Left lung (tissue), 10 donors: Measurements from ENCODE around the gene SOX4. TPM values are rescaled to one million over a fixed set of nuclear protein-coding genes. Genes with fewer than 3 reads are reported as not detected.

Experiments used
- ATAC-seq: fragments of 200-7000 bp; cut with Tn5 transposase; one replicate; pipeline ENCODE4 v1.9.1; 2020; ENCODE audit warnings: moderate library complexity
- DNase-seq, 4 donors: peaks; one replicate each; pipeline ENCODE4 v3.0.0-alpha.2; 2013 to 2020
- H3K27ac ChIP-seq, 2 donors: fragments of 200-600 bp; sonication (generic) in 1 of 2; one replicate each; pipeline versions ENCODE4 v1.5.0 to v1.8.0; 2020 to 2021
- H3K27me3 ChIP-seq, 2 donors: fragments of 200-600 bp; sonication (generic) in 1 of 2; one replicate each; pipeline versions ENCODE4 v1.5.0 to v1.8.0; 2020 to 2021
- H3K36me3 ChIP-seq, 2 donors: fragments of 200-600 bp; sonication (generic) in 1 of 2; one replicate each; pipeline versions ENCODE4 v1.5.0 to v1.8.0; 2020 to 2021
- H3K4me1 ChIP-seq, 2 donors: fragments of 200-600 bp; one replicate each; pipeline ENCODE4 v1.8.0; 2021
- H3K4me3 ChIP-seq, 2 donors: fragments of 200-600 bp; sonication (generic) in 1 of 2; one replicate each; pipeline versions ENCODE4 v1.5.0 to v1.8.0; 2020 to 2021; ENCODE audit warnings: mild to moderate bottlenecking in 1 of 2
- H3K9me3 ChIP-seq, 2 donors: fragments of 200-600 bp; sonication (generic) in 1 of 2; one replicate each; pipeline versions ENCODE4 v1.5.0 to v1.8.0; 2020 to 2021
- intact Hi-C, 2 donors: fragments of 100-400 bp; cut with DNase I; formaldehyde crosslinking; loops; one replicate each; pipeline versions ENCODE4 v1.11.2 to v1.14.2; 2022
- polyA plus RNA-seq, 6 donors: library from polyadenylated mRNA; unstranded; fragments of 120-200 nt; gene quantifications; one replicate each; pipeline ENCODE4 v1.2.1, GENCODE V29; 2013; ENCODE audit not compliant: insufficient read length in 6 of 6
- total RNA-seq, 2 donors: library from RNA; stranded (reverse); fragmentation: NEBNext Ultra II Directional; extraction: Animal tissue kit (Norgen Biotek cat#: 25700); gene quantifications; one replicate each; pipeline ENCODE4 v1.2.1, GENCODE V29; 2021
- TF ChIP-seq, protein P1 (sequence below), 2 donors: fragments of 200-600 bp; sonication (generic) in 1 of 2; IDR thresholded peaks; one replicate each; pipeline versions ENCODE4 v1.5.0 to v1.8.0; 2021; ENCODE audit warnings: antibody characterized with exemption in 2 of 2
- donor health status: DM: no; HTN: yes; CAD: no.
- donor health status: DM: no; HTN: no; CAD: no.

The SOX4 gene
- total and polyA plus RNA-seq, 8 donors = 23.4 to 119 (median 101) TPM

DNA sequence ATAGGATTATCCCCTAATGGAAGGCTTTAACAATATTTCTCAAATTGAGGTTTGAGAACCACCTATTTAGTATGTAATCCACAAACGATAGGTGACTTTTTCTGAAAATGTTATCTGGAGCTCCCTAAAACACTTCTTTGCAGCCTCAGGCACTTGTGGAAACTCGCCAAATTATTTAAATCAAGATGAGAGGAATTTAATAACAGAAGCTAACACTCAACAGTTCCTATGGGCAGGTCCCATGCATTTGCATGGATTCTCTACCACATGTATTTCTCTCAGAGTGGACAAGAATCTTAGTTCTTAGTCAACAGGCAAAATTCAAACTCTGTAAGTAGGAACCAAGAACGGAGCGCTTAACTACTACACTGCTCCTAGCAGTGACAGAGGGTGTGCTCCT lies 20.7 kb downstream of the SOX4 start:
- Histone ChIP-seq H3K9me3 (no peaks in the 10 kb centered on the region), H3K4me1 (peaks cover 0 to 13% of the 10 kb centered on the region in 2 donors), H3K4me3 (no peak overlapping the region), H3K27me3 (no peaks in the 10 kb centered on the region), H3K36me3 (no peaks in the 10 kb centered on the region), H3K27ac (no peak overlapping the region)
- ATAC-seq = no peak
- TF ChIP-seq, protein P1, sequence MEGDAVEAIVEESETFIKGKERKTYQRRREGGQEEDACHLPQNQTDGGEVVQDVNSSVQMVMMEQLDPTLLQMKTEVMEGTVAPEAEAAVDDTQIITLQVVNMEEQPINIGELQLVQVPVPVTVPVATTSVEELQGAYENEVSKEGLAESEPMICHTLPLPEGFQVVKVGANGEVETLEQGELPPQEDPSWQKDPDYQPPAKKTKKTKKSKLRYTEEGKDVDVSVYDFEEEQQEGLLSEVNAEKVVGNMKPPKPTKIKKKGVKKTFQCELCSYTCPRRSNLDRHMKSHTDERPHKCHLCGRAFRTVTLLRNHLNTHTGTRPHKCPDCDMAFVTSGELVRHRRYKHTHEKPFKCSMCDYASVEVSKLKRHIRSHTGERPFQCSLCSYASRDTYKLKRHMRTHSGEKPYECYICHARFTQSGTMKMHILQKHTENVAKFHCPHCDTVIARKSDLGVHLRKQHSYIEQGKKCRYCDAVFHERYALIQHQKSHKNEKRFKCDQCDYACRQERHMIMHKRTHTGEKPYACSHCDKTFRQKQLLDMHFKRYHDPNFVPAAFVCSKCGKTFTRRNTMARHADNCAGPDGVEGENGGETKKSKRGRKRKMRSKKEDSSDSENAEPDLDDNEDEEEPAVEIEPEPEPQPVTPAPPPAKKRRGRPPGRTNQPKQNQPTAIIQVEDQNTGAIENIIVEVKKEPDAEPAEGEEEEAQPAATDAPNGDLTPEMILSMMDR (IDR thresholded peaks at IDR 0.05) = no peak
- no peak for DNase-seq
- intact Hi-C loops = no loop called here

DNA sequence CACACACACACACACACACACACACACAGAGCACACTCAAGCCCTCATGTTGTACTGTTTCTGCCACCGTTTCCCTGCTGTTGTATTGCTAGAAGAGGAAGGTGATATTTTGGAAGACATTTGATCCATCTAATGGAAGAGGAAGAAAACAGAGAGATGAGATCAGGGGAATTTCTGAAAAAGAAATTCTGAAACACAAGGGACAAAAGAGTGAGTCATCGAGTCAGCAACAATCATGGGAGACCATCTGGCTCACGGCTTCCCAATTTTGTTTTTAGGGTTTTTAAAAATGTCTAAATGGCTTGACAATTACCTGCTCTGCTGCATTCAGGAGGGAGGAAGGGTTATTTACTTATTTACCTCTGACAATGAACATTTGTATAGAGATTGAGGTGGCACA lies 22.0 kb downstream of the SOX4 start:
- Histone ChIP-seq H3K4me1 (peaks cover 0 to 8% of the 10 kb centered on the region in 2 donors), H3K36me3 (no peaks in the 10 kb centered on the region), H3K9me3 (no peaks in the 10 kb centered on the region), H3K27ac (no peak overlapping the region), H3K4me3 (no peak overlapping the region), H3K27me3 (no peaks in the 10 kb centered on the region)
- ATAC-seq = no peak
- intact Hi-C loops = no loop called here
- DNase-seq = no peak
- TF ChIP-seq, protein P1 (IDR thresholded peaks at IDR 0.05) = no peak

- Histone ChIP-seq H3K4me1 (peaks cover 0 to 8% of the 10 kb centered on the region in 2 donors), H3K27ac (no peak overlapping the region), H3K36me3 (no peaks in the 10 kb centered on the region), H3K9me3 (no peaks in the 10 kb centered on the region), H3K27me3 (no peaks in the 10 kb centered on the region), H3K4me3 (no peak overlapping the region)
- DNase-seq = no peak
- TF ChIP-seq, protein P1 (IDR thresholded peaks at IDR 0.05) = no peak
- intact Hi-C loops = no loop called here
- no peak for ATAC-seq
Measured at GRCh38 chr6:21616005-21616404, 22.5 kb downstream of the SOX4 start.

DNA sequence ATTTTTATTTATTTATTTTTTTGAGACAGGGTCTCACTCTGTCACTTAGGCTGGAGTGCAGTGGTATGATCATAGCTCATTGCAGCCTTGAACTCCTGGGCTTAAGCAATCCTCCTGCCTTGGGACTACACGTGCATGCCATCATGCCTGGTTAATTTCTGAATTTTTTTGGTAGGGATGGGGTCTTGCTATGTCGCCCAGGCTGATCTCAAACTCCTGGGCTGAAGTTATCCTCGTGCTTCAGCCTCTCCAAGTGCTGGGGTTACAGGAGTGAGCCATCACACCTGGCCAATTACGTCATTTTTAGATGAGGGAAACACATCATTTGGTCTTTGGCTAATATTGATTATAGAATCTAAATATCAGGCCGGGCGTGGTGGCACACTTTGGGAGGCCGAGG lies 32.1 kb downstream of the SOX4 start:
- no peaks in the 10 kb centered on the region for H3K27me3 ChIP-seq
- no peaks in the 10 kb centered on the region for H3K36me3 ChIP-seq
- no peak overlapping the region for H3K27ac ChIP-seq
- intact Hi-C loops = no loop called here
- TF ChIP-seq, protein P1 (IDR thresholded peaks at IDR 0.05) = no peak
- H3K4me1 ChIP-seq = no peaks in the 10 kb centered on the region
- H3K9me3 ChIP-seq = no peaks in the 10 kb centered on the region
- DNase-seq (no peak), ATAC-seq (no peak)
- no peak overlapping the region for H3K4me3 ChIP-seq

GRCh38 chr6:21626756-21627155 lies 33.2 kb downstream of the SOX4 start:
- Histone ChIP-seq H3K9me3 (no peaks in the 10 kb centered on the region), H3K27me3 (no peaks in the 10 kb centered on the region), H3K4me3 (no peak overlapping the region), H3K27ac (no peak overlapping the region), H3K36me3 (no peaks in the 10 kb centered on the region), H3K4me1 (no peaks in the 10 kb centered on the region)
- intact Hi-C loops = no loop called here
- TF ChIP-seq, protein P1 (IDR thresholded peaks at IDR 0.05) = no peak
- ATAC-seq (no peak), DNase-seq (no peak)
